ENCODE results near the gene CDKN2AIP.
A peak's percentile ranks its signal among the peaks of the same experiment; 100 is the strongest.

Gene CDKN2AIP, protein sequence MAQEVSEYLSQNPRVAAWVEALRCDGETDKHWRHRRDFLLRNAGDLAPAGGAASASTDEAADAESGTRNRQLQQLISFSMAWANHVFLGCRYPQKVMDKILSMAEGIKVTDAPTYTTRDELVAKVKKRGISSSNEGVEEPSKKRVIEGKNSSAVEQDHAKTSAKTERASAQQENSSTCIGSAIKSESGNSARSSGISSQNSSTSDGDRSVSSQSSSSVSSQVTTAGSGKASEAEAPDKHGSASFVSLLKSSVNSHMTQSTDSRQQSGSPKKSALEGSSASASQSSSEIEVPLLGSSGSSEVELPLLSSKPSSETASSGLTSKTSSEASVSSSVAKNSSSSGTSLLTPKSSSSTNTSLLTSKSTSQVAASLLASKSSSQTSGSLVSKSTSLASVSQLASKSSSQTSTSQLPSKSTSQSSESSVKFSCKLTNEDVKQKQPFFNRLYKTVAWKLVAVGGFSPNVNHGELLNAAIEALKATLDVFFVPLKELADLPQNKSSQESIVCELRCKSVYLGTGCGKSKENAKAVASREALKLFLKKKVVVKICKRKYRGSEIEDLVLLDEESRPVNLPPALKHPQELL

GRCh38 chr4:183444214-183445096 lies at the start of gene CDKN2AIP:
Gene CDKN2AIP (plus strand): TSS chr4:183444636. CDS start chr4:183444798, 162 bp downstream.
- DNase-seq = peak; percentile 92

- no peak for DNase-seq
Observed at GRCh38 chr4:183395395-183395794, 49.0 kb upstream of the CDKN2AIP start.

DNA sequence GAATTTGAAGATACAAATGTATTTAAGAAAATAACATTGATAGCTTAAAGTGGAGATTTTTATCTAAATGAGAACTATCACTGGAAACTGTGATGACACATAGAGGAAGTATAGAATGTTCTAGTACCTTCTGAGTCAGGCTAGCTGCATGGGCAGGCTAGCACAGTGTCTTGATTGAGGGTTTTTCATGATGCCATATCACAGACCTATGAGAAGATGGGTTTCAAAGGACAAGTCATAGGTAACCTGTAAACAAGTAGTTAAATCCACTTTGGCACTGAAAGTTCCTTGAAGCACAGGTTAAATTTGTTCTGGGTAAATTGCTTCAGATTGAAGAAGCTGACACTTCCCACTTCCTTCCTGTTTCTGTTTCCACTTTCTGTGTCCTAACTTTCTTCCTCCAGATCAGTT lies 48.2 kb upstream of the CDKN2AIP start:
- no peak for DNase-seq

- DNase-seq = no peak
Observed at GRCh38 chr4:183397741-183398297, 46.6 kb upstream of the CDKN2AIP start.

DNA sequence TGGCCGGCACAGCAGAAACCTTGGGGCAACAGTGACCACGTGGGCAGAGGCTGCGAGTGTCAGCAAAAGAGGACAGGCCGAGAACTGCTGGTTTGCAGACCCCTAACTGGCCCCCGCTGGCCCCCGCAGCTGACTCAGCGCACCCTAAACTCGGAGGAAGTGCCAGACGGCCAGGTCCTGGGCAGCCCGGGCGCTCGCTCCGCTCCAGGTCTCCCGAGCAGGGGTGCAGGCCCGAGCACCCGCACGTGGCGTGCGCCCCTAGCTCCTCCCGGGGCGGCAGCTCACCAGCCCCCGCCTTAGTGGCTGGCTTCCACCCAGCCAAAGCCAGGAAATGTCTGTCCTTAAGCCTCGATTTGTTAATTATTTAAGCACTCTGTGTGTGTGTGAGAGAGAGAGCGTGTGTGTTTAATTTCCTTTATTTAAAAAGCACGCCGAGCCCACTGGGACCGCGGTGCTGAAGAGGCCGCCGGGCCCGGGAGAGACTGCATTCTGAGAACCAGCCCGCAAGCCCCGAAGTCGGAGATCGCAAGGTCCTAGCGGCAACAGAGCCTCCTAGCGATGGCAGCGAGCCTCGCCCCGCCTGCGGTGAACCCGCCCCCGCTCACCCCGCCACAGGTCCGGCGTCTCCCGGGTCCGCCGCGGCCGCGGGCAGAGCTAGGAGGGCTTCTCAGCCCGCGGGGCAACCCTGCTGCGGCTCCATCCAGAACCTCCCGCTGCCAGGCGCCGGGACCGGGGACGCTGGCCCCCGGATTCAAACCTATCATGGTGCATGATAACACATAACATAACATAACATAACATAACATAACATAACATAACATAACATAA lies 45.9 kb upstream of the CDKN2AIP start:
- DNase-seq = peak; percentile 77

DNA sequence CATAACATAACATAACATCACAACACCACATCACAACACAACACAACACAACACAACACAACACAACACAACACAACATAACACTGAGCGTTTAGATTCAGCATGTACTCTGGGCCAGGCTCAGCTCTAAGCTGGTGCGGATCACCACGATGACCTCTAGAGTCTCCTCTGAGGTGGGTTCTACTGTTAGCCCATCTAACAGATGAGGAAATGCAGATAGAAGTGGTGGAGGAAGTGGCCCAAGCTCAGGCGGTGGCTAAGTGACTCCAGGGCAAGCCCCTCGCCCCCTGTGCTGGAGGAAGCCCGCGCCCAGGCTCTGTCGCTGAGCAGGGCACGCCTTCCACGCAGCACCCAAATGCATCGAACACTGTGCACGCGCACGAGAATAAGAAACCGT lies 45.3 kb upstream of the CDKN2AIP start:
- no peak for DNase-seq

DNA sequence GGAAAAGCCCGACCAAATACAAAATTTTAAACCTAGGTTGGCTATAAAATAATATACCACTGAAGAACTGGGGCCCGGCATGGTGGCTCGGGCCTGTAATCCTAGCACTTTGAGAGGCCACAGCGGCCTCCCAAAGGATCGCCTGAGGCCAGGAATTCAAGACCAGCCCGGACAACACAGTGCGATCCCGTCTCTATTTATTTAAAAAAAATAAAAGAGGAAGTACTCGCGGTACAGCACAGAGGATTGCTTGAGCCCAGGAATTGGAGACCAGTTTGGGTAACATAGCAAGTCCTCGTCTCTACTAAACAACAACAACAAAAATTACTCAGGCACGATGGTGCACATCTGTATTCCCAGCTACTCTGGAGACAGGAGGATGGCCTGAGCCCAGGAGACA lies 44.8 kb upstream of the CDKN2AIP start:
- DNase-seq = no peak

DNA sequence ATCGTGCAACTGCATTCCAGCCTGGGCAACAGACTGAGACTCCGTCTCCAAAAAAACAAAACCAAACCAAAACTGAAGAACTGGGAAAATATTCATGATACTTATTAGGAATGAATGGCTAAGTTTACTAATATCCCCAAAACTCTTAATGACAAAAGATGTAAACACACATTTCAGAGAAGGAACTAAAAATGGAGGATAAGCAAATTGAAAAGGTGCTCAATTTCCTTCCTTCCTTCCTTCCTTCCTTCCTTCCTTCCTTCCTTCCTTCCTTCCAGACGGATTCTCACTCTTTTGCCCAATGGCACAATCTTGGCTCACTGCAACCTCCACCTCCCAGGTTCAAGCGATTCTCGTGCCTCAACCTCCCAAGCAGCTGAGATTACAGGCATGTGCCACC lies 44.4 kb upstream of the CDKN2AIP start:
- DNase-seq = no peak

GRCh38 chr4:183401473-183401872 lies 43.0 kb upstream of the CDKN2AIP start:
- DNase-seq = no peak

- DNase-seq = peak; percentile 13
Observed at GRCh38 chr4:183402771-183403170, 41.7 kb upstream of the CDKN2AIP start.

DNA sequence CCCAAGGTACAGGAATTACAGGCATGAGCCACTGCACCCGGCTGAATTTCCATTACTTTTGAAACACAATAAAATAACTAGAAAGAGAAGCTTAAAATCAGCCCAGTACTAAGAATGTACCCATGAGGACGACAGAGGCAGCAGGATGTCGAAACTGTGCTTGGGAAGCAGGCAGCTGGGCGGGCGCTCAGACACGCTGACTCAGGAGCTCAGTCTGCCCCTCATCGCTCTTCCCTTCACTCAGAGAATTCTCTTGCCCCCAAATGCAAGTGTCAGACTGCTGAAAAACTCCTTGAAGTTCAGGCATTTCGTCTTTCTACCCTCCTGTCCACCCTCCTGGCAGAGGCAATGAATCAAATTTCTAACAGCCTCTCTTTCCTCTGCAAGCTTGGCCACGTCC lies 41.0 kb upstream of the CDKN2AIP start:
- DNase-seq = no peak

- DNase-seq = no peak
Observed at GRCh38 chr4:183403961-183404360, 40.5 kb upstream of the CDKN2AIP start.

GRCh38 chr4:183405303-183405702 lies 39.1 kb upstream of the CDKN2AIP start:
- DNase-seq = no peak

DNA sequence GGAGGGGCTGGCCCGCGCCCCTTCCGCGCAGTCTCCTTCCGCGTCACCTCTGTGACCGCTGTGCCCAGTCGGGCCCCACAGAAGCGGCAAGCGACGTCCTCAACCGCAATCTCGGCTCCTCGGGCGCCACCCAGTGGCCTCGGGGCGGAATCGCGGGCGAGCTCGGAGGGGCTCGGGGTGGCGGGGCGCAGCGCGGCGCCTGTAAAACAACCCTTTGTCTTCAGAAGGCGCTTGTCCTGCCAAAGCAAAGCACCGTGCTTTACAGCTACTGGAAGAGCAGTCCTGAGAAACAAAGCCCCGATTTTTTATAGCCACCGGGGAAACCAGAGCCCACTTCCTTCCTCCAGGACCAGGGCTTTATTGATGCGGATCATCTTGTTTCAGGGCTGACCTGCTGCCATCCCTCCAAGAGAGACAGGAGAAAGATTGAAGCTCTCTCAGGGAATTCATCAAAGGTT lies 37.3 kb upstream of the CDKN2AIP start:
- DNase-seq = peak; percentile 77

DNA sequence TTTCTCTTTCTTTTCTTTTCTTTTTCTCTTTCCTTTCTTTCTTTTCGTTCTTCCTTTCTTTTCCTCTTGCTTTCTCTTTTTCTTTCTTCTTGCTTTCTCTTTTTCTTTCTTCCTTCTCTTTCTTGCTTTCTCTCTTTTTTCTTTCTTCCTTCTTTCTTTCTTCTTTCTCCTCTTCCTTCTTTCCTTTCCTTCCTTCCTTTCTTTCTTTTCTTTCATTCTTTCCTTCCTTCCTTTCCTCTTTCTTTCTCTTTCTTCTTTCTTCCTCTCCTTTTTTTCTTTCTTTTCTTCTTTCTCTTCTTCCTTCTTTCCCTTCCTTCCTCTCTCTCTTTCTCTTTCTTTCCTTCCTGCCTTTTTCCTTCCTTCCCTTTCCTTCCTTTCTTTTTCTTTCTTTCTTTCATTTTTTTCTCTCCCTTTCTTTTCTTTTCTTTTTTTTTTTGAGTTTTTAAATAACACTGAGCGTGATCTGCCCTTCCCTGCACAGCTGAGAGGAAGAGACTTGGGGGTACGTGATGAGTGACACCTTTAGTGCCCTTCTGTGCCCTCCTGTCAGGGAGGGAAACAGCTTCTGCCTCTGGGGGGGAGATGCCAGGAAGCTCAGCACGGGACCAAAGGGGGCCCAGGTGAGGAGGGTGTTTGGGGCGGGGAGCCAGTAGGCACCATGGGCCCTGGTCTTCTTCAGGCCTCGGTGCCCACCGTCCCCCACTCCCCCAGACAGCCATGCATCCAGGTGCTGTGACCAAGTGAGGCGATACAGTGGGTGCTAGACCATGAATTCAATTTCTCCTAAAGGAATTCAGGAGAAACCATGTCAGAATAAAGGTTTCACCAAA lies 36.6 kb upstream of the CDKN2AIP start:
- DNase-seq = no peak

- DNase-seq = no peak
Observed at GRCh38 chr4:183408796-183409195, 35.6 kb upstream of the CDKN2AIP start.

- DNase-seq = no peak
Observed at GRCh38 chr4:183409483-183409882, 35.0 kb upstream of the CDKN2AIP start.

GRCh38 chr4:183409934-183410333 lies 34.5 kb upstream of the CDKN2AIP start:
- DNase-seq = no peak

DNA sequence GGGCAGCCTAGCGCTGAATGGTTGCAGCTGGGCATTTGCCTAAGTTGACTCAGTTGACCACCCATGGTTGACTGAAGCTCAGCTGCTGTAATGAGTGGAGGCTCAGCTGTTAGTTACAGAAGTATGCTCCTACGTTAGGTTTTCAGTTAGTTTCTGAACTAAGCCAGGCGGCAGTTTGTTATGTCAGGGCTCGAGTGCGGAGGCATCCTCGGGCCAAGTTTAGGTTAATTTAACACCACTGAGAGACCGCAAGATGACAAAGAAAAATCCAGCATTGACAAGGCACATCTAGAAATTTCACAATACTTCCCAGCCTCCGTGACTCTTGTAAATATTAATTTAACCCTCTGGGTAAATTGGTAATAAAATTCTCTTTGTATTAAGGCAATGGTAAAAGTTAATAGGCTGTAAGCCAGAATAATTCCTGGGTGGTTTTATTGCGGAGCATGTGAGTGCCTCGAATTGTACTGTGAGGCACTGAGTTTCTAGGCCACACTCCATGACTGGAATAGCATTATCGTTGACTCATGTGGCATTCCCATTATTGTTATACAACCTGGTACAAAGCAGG lies 33.1 kb upstream of the CDKN2AIP start:
- DNase-seq = no peak

DNA sequence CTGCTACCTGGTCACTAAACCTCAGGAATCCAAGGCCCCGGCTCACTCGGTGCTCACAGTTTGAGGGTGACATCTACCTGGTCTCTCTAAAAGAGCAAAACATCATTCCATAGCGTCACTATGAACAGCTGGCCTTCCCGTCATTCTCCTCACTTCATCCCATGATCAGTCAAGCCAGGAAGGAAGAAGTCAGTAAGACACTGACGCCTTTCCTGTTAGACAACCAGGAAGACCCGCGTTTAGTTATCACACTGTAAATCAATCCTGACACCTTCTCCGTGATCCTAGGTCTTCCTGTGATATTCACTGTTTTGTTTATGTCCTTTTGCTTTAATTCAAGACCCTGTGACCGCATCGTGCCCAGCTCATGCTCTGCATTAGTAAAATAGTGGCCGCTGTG lies 31.6 kb upstream of the CDKN2AIP start:
- DNase-seq = no peak
